Activated T-cell treated with anti-CD3 and anti-CD28 coated beads, Interleukin-2, amount 50 U/mL, for 24 hours (primary cell): ENCODE measurements around the gene FAM114A1.
"Not testable (repeated sequence)": the region's sequence is repeated elsewhere in the genome, so short reads cannot be mapped to it uniquely, and the experiment has no call there.

ENCODE experiments used
- DNase-seq: peaks from one replicate; pipeline ENCODE4 v3.0.0-alpha.2; 2020
- H3K27ac Mint-ChIP-seq: 2 replicates; pipeline ENCODE4 v1.8.0; 2020; ENCODE audit warnings: mild to moderate bottlenecking, mixed read lengths
- H3K27me3 Mint-ChIP-seq: 2 replicates; pipeline ENCODE4 v1.8.0; 2020; ENCODE audit warnings: mixed read lengths
- H3K36me3 Mint-ChIP-seq: 2 replicates; pipeline ENCODE4 v1.8.0; 2020; ENCODE audit warnings: low read depth, mixed read lengths
- H3K4me1 Mint-ChIP-seq: 2 replicates; pipeline ENCODE4 v1.8.0; 2020; ENCODE audit warnings: low read depth, mixed read lengths
- H3K4me3 Mint-ChIP-seq: 2 replicates; pipeline ENCODE4 v1.8.0; 2020; ENCODE audit warnings: mild to moderate bottlenecking, moderate library complexity, mixed read lengths
- H3K9me3 Mint-ChIP-seq: 2 replicates; pipeline ENCODE4 v1.8.0; 2020; ENCODE audit warnings: mixed read lengths

FAM114A1 gene

GRCh38 chr4:38968668-38969067, 101.1 kb downstream of the FAM114A1 start:
- H3K36me3 Mint-ChIP-seq, result peaks cover 59% of the 10 kb centered on the region
- no peak overlapping the region for H3K4me3 Mint-ChIP-seq
- no peak overlapping the region for H3K27ac Mint-ChIP-seq
- H3K9me3 Mint-ChIP-seq, result peaks cover 3% of the 10 kb centered on the region
- H3K27me3 Mint-ChIP-seq, result no peaks in the 10 kb centered on the region
- no peak for DNase-seq
- H3K4me1 Mint-ChIP-seq, result peaks cover 20% of the 10 kb centered on the region

GRCh38 chr4:38976308-38976707, 108.7 kb downstream of the FAM114A1 start:
- H3K36me3 Mint-ChIP-seq, result peaks cover 27% of the 10 kb centered on the region

GRCh38 chr4:38979081-38979480, 111.5 kb downstream of the FAM114A1 start:
- Mint-ChIP-seq H3K4me3 (no peak overlapping the region), H3K4me1 (peaks cover 47% of the 10 kb centered on the region), H3K9me3 (no peaks in the 10 kb centered on the region), H3K27me3 (no peaks in the 10 kb centered on the region), H3K36me3 (peaks cover 50% of the 10 kb centered on the region), H3K27ac (no peak overlapping the region)
- DNase-seq, result no peak

More at GRCh38 chr4:38976308-38976707, 108.7 kb downstream of the FAM114A1 start:
- Mint-ChIP-seq H3K4me3 (no peak overlapping the region), H3K27ac (no peak overlapping the region), H3K9me3 (no peaks in the 10 kb centered on the region), H3K4me1 (peaks cover 20% of the 10 kb centered on the region), H3K27me3 (no peaks in the 10 kb centered on the region)
- no peak for DNase-seq

- H3K27ac Mint-ChIP-seq, result no peak overlapping the region
Measured at GRCh38 chr4:38979511-38980230, 112.1 kb downstream of the FAM114A1 start.

GRCh38 chr4:38980903-38981676, 113.5 kb downstream of the FAM114A1 start:
- Mint-ChIP-seq H3K9me3 (no peaks in the 10 kb centered on the region), H3K27ac (peak overlapping the region; percentile 81), H3K36me3 (peaks cover 59% of the 10 kb centered on the region), H3K4me3 (peak overlapping the region; percentile 3), H3K27me3 (no peaks in the 10 kb centered on the region), H3K4me1 (peaks cover 63% of the 10 kb centered on the region)
- no peak for DNase-seq

More at GRCh38 chr4:38979511-38980230, 112.1 kb downstream of the FAM114A1 start:
- DNase-seq, result no peak
- Mint-ChIP-seq H3K9me3 (no peaks in the 10 kb centered on the region), H3K27me3 (no peaks in the 10 kb centered on the region), H3K36me3 (peaks cover 53% of the 10 kb centered on the region), H3K4me3 (no peak overlapping the region), H3K4me1 (peaks cover 53% of the 10 kb centered on the region)

GRCh38 chr4:38982361-38983095, 114.9 kb downstream of the FAM114A1 start:
- Mint-ChIP-seq H3K4me3 (no peak overlapping the region), H3K27ac (peak overlapping the region; percentile 35), H3K36me3 (peaks cover 62% of the 10 kb centered on the region), H3K9me3 (no peaks in the 10 kb centered on the region), H3K4me1 (peaks cover 74% of the 10 kb centered on the region), H3K27me3 (no peaks in the 10 kb centered on the region)
- DNase-seq, result no peak

- Mint-ChIP-seq H3K36me3 (peaks cover 66% of the 10 kb centered on the region), H3K4me1 (peaks cover 80% of the 10 kb centered on the region), H3K9me3 (no peaks in the 10 kb centered on the region), H3K27me3 (no peaks in the 10 kb centered on the region), H3K27ac (peak overlapping the region; percentile 86), H3K4me3 (no peak overlapping the region)
- no peak for DNase-seq
Measured at GRCh38 chr4:38983291-38983690, 115.7 kb downstream of the FAM114A1 start.

- no peak for DNase-seq
- Mint-ChIP-seq H3K9me3 (no peaks in the 10 kb centered on the region), H3K27ac (peak overlapping the region; percentile 86), H3K27me3 (no peaks in the 10 kb centered on the region), H3K4me3 (peak overlapping the region; percentile 14), H3K36me3 (peaks cover 65% of the 10 kb centered on the region), H3K4me1 (peaks cover 83% of the 10 kb centered on the region)
Measured at GRCh38 chr4:38983787-38984598, 116.4 kb downstream of the FAM114A1 start.

- DNase-seq, result no peak
- Mint-ChIP-seq H3K36me3 (peaks cover 57% of the 10 kb centered on the region), H3K4me3 (peak overlapping the region; percentile 8), H3K27ac (peak overlapping the region; percentile 74), H3K4me1 (peaks cover 72% of the 10 kb centered on the region), H3K9me3 (no peaks in the 10 kb centered on the region), H3K27me3 (no peaks in the 10 kb centered on the region)
Measured at GRCh38 chr4:38985410-38986100, 117.9 kb downstream of the FAM114A1 start.

GRCh38 chr4:38987491-38987890, 119.9 kb downstream of the FAM114A1 start:
- Mint-ChIP-seq H3K4me1 (peaks cover 53% of the 10 kb centered on the region), H3K27ac (peak overlapping the region; percentile 57), H3K9me3 (no peaks in the 10 kb centered on the region), H3K36me3 (peaks cover 47% of the 10 kb centered on the region), H3K27me3 (no peaks in the 10 kb centered on the region), H3K4me3 (no peak overlapping the region)
- DNase-seq, result no peak

- not testable (repeated sequence) for H3K9me3 Mint-ChIP-seq, DNase-seq, H3K27me3 Mint-ChIP-seq, H3K27ac Mint-ChIP-seq, H3K4me3 Mint-ChIP-seq
- Mint-ChIP-seq H3K36me3 (peaks cover 42% of the 10 kb centered on the region), H3K4me1 (peaks cover 45% of the 10 kb centered on the region)
Measured at GRCh38 chr4:38988353-38988752, 120.7 kb downstream of the FAM114A1 start.

- H3K36me3 Mint-ChIP-seq, result peaks cover 45% of the 10 kb centered on the region
- H3K27ac Mint-ChIP-seq, result peak overlapping the region; percentile 62
- H3K27me3 Mint-ChIP-seq, result no peaks in the 10 kb centered on the region
- no peak for DNase-seq
- H3K4me3 Mint-ChIP-seq, result no peak overlapping the region
- no peaks in the 10 kb centered on the region for H3K9me3 Mint-ChIP-seq
- peaks cover 33% of the 10 kb centered on the region for H3K4me1 Mint-ChIP-seq
Measured at GRCh38 chr4:38989487-38989886, 121.9 kb downstream of the FAM114A1 start.

- Mint-ChIP-seq H3K27me3 (no peaks in the 10 kb centered on the region), H3K9me3 (no peaks in the 10 kb centered on the region), H3K4me3 (no peak overlapping the region), H3K4me1 (peaks cover 28% of the 10 kb centered on the region), H3K36me3 (peaks cover 50% of the 10 kb centered on the region), H3K27ac (no peak overlapping the region)
- DNase-seq, result no peak
Measured at GRCh38 chr4:38990241-38990640, 122.6 kb downstream of the FAM114A1 start.
